HEK293 (cell line): Measurements from ENCODE around the gene SLC25A39.
A peak's percentile ranks its signal among the peaks of the same experiment; 100 is the strongest.

ENCODE experiments used
- CTCF ChIA-PET: fragments of 350-600 bp; formaldehyde crosslinking; extraction: SDS; loops from one replicate; lab custom pipeline; 2021; ENCODE audit warnings: antibody characterized with exemption; lab: Yijun Ruan, JAX
- POLR2A ChIA-PET: fragments of 300-600 bp; formaldehyde crosslinking; extraction: SDS; loops from one replicate; lab custom pipeline; 2020; ENCODE audit warnings: antibody characterized with exemption, inconsistent platforms; lab: Yijun Ruan, JAX
- H3K27ac ChIP-seq: fragments of 200-500 bp; sonication (Bioruptor generic); 2 replicates; pipeline ENCODE4 v1.5.1; 2014; ENCODE audit warnings: low read depth, low read length, control low read depth, inconsistent platforms; ENCODE audit errors: extremely low read depth
- H3K36me3 ChIP-seq, 2 experiments: fragments of 200-500 bp in 1 of 2; sonication (Bioruptor generic) in 1 of 2; 1 replicate in 1 of 2; 2 replicates in 1 of 2; pipeline ENCODE4 v1.5.1; 2014 to 2017; ENCODE audit warnings: inconsistent platforms in 2 of 2, low read length in 2 of 2; ENCODE audit not compliant: control insufficient read depth in 2 of 2, insufficient read depth in 1 of 2
- H3K4me1 ChIP-seq: fragments of 200-500 bp; sonication (Bioruptor generic); 2 replicates; pipeline ENCODE4 v1.5.1; 2014; ENCODE audit warnings: mild to moderate bottlenecking, low read length, inconsistent platforms; ENCODE audit not compliant: control insufficient read depth, insufficient read depth
- H3K4me3 ChIP-seq: 2 replicates; pipeline ENCODE4 v1.5.1; 2011; ENCODE audit warnings: low read depth, mild to moderate bottlenecking, control low read depth, low read length, moderate library complexity
- H3K9me3 ChIP-seq: fragments of 200-500 bp; sonication (Bioruptor generic); 2 replicates; pipeline ENCODE4 v1.5.1; 2014; ENCODE audit warnings: low read depth, low read length, inconsistent platforms; ENCODE audit not compliant: control insufficient read depth, insufficient read depth
- HOXA7 ChIP-seq: sonication (generic); formaldehyde crosslinking; IDR thresholded peaks from 2 replicates; pipeline ENCODE4 v1.8.1; 2022; ENCODE audit warnings: missing genetic modification reagents, borderline replicate concordance
- REPIN1 ChIP-seq: fragments of 450-650 bp; formaldehyde crosslinking; IDR thresholded peaks from 2 replicates; pipeline ENCODE4 v1.5.1; 2017; ENCODE audit warnings: missing biosample characterization, missing genetic modification characterization, low read depth
- SALL2 ChIP-seq: fragments of 450-650 bp; formaldehyde crosslinking; IDR thresholded peaks from 2 replicates; pipeline ENCODE4 v1.5.0; 2017; ENCODE audit warnings: missing biosample characterization, mild to moderate bottlenecking, missing genetic modification characterization, borderline replicate concordance
- TCF7L2 ChIP-seq: IDR thresholded peaks from 2 replicates; pipeline ENCODE4 v1.6.1; 2011; ENCODE audit warnings: low read depth, mild to moderate bottlenecking, inconsistent platforms, low read length, moderate library complexity, borderline replicate concordance
- TRIM28 ChIP-seq: IDR thresholded peaks from 2 replicates; pipeline ENCODE4 v1.6.1; 2011; ENCODE audit warnings: low read length, control low read depth, borderline replicate concordance
- WT1 ChIP-seq: fragments of 450-650 bp; formaldehyde crosslinking; IDR thresholded peaks from 2 replicates; pipeline ENCODE4 v1.5.1; 2016; ENCODE audit warnings: missing biosample characterization, missing genetic modification characterization
- ZBTB1 ChIP-seq: fragments of 450-650 bp; formaldehyde crosslinking; IDR thresholded peaks from 2 replicates; pipeline ENCODE4 v1.5.1; 2016; ENCODE audit warnings: missing biosample characterization, missing genetic modification characterization
- ZBTB11 ChIP-seq: fragments of 450-650 bp; formaldehyde crosslinking; conservative IDR thresholded peaks from 2 replicates; pipeline ENCODE4 v1.5.1; 2016; ENCODE audit warnings: low read depth, missing biosample characterization, missing genetic modification characterization
- ZNF140 ChIP-seq: fragments of 450-650 bp; formaldehyde crosslinking; IDR thresholded peaks from 2 replicates; pipeline ENCODE4 v1.5.1; 2016; ENCODE audit warnings: missing biosample characterization, missing genetic modification characterization
- ZNF155 ChIP-seq: fragments of 450-650 bp; formaldehyde crosslinking; IDR thresholded peaks from 2 replicates; pipeline ENCODE4 v1.5.1; 2016; ENCODE audit warnings: missing biosample characterization, missing genetic modification characterization
- ZNF175 ChIP-seq: fragments of 450-650 bp; formaldehyde crosslinking; IDR thresholded peaks from 2 replicates; pipeline ENCODE4 v1.5.1; 2016; ENCODE audit warnings: missing biosample characterization, missing genetic modification characterization
- ZNF19 ChIP-seq: fragments of 450-650 bp; formaldehyde crosslinking; IDR thresholded peaks from 2 replicates; pipeline ENCODE4; 2016; ENCODE audit warnings: missing biosample characterization, missing genetic modification characterization, low read depth
- ZNF23 ChIP-seq: fragments of 450-650 bp; formaldehyde crosslinking; IDR thresholded peaks from 2 replicates; pipeline ENCODE4 v1.5.1; 2016; ENCODE audit warnings: missing biosample characterization, missing genetic modification characterization, borderline replicate concordance
- ZNF292 ChIP-seq: fragments of 450-650 bp; formaldehyde crosslinking; IDR thresholded peaks from 2 replicates; pipeline ENCODE4 v1.5.1; 2016; ENCODE audit warnings: low read depth, missing biosample characterization, missing genetic modification characterization, borderline replicate concordance
- ZNF426 ChIP-seq: fragments of 450-650 bp; formaldehyde crosslinking; IDR thresholded peaks from 2 replicates; pipeline ENCODE4 v1.5.1; 2017; ENCODE audit warnings: missing biosample characterization, missing genetic modification characterization, mild to moderate bottlenecking, inconsistent platforms, moderate library complexity
- ZNF433 ChIP-seq: fragments of 450-650 bp; formaldehyde crosslinking; IDR thresholded peaks from 2 replicates; pipeline ENCODE4 v1.5.1; 2016; ENCODE audit warnings: missing biosample characterization, missing genetic modification characterization, low read depth
- ZNF488 ChIP-seq: fragments of 450-650 bp; formaldehyde crosslinking; IDR thresholded peaks from 2 replicates; pipeline ENCODE4 v1.5.1; 2016; ENCODE audit warnings: missing biosample characterization, missing genetic modification characterization
- ZNF555 ChIP-seq: fragments of 450-650 bp; formaldehyde crosslinking; conservative IDR thresholded peaks from 2 replicates; pipeline ENCODE4 v1.5.1; 2017; ENCODE audit warnings: missing biosample characterization, mild to moderate bottlenecking, missing genetic modification characterization, inconsistent platforms
- ZNF571 ChIP-seq: fragments of 450-650 bp; formaldehyde crosslinking; IDR thresholded peaks from 2 replicates; pipeline ENCODE4 v1.5.0; 2017; ENCODE audit warnings: missing biosample characterization, missing genetic modification characterization
- ZNF580 ChIP-seq: fragments of 450-650 bp; formaldehyde crosslinking; IDR thresholded peaks from 2 replicates; pipeline ENCODE4 v1.5.1; 2016; ENCODE audit warnings: missing biosample characterization, missing genetic modification characterization
- ZNF585B ChIP-seq: fragments of 450-650 bp; formaldehyde crosslinking; IDR thresholded peaks from 2 replicates; pipeline ENCODE4 v1.5.1; 2016; ENCODE audit warnings: missing biosample characterization, missing genetic modification characterization
- ZNF621 ChIP-seq: fragments of 450-650 bp; formaldehyde crosslinking; IDR thresholded peaks from 2 replicates; pipeline ENCODE4 v1.5.1; 2017; ENCODE audit warnings: missing biosample characterization, missing genetic modification characterization
- ZNF654 ChIP-seq: fragments of 450-650 bp; formaldehyde crosslinking; IDR thresholded peaks from 2 replicates; pipeline ENCODE4 v1.5.1; 2016; ENCODE audit warnings: low read depth, missing biosample characterization, missing genetic modification characterization
- ZNF660 ChIP-seq: fragments of 450-650 bp; IDR thresholded peaks from 2 replicates; pipeline ENCODE4 v1.5.1; 2018; ENCODE audit warnings: missing biosample characterization, mild to moderate bottlenecking, missing genetic modification characterization
- ZNF704 ChIP-seq: fragments of 450-650 bp; formaldehyde crosslinking; IDR thresholded peaks from 2 replicates; pipeline ENCODE4 v1.5.1; 2016; ENCODE audit warnings: missing biosample characterization, missing genetic modification characterization
- ZNF76 ChIP-seq: fragments of 450-650 bp; formaldehyde crosslinking; IDR thresholded peaks from 2 replicates; pipeline ENCODE4; 2016; ENCODE audit warnings: low read depth, missing biosample characterization, missing genetic modification characterization, borderline replicate concordance
- ZNF791 ChIP-seq: fragments of 450-650 bp; formaldehyde crosslinking; IDR thresholded peaks from 2 replicates; pipeline ENCODE4 v1.5.1; 2016; ENCODE audit warnings: missing biosample characterization, missing genetic modification characterization
- ZNF843 ChIP-seq: fragments of 450-650 bp; formaldehyde crosslinking; IDR thresholded peaks from 2 replicates; pipeline ENCODE4 v1.5.1; 2016; ENCODE audit warnings: missing biosample characterization, missing genetic modification characterization
- ZSCAN23 ChIP-seq: fragments of 450-650 bp; formaldehyde crosslinking; IDR thresholded peaks from 2 replicates; pipeline ENCODE4 v1.5.1; 2016; ENCODE audit warnings: missing biosample characterization, missing genetic modification characterization

SLC25A39 gene

GRCh38 chr17:44335564-44335963, 10.9 kb upstream of the SLC25A39 start:
- Histone ChIP-seq H3K9me3 (no peaks in the 10 kb centered on the region), H3K36me3 (no peaks in the 10 kb centered on the region), H3K4me3 (no peak overlapping the region), H3K27ac (no peak overlapping the region), H3K4me1 (peaks cover 4% of the 10 kb centered on the region)
- CTCF ChIA-PET = interaction anchor here (0.6 to 1.9 kb wide), 4 partner anchors 12 to 34 kb away, joined by 3 to 9 read pairs (median 4); partner anchors contain the start of gene FAM171A2
- TF ChIP-seq ZNF660 (tag by site-specific recombination) = no peak
- TF ChIP-seq ZNF488 = no peak
- TF ChIP-seq ZNF155 (tag by site-specific recombination) = no peak
- TF ChIP-seq ZNF23 (tag by site-specific recombination) = no peak
- TF ChIP-seq ZNF76 (tag by site-specific recombination) = no peak
- TF ChIP-seq ZNF791 = no peak
- no peak for TF ChIP-seq REPIN1 (tag by site-specific recombination)
- no peak for TF ChIP-seq ZNF175 (tag by site-specific recombination)
- TF ChIP-seq ZNF843 = no peak
- no peak for TF ChIP-seq ZNF580 (tag by site-specific recombination)
- TF ChIP-seq WT1 = no peak
- no peak for TF ChIP-seq TCF7L2
- TF ChIP-seq ZSCAN23 (tag by site-specific recombination) = no peak
- no peak for TF ChIP-seq ZNF621
- TF ChIP-seq ZNF140 (tag by site-specific recombination) = no peak
- TF ChIP-seq HOXA7 = no peak
- no peak for TF ChIP-seq ZNF571 (tag by site-specific recombination)
- TF ChIP-seq ZNF654 (tag by site-specific recombination) = no peak
- no peak for TF ChIP-seq ZNF426 (tag by site-specific recombination)
- no peak for TF ChIP-seq ZNF433 (tag by site-specific recombination)
- POLR2A ChIA-PET = interaction anchor here (0.7 to 2.8 kb wide), 2 partner anchors 10 to 167 kb away, joined by 3 to 11 read pairs; partner anchors contain the start of gene GRN

- CTCF ChIA-PET = interaction anchor here (0.6 to 0.7 kb wide), 2 partner anchors 74 to 129 kb away, joined by 3 to 4 read pairs; no protein-coding TSS in a partner anchor
- Histone ChIP-seq H3K4me1 (peaks cover 4% of the 10 kb centered on the region), H3K4me3 (no peak overlapping the region), H3K27ac (no peak overlapping the region), H3K9me3 (no peaks in the 10 kb centered on the region)
- 0 out of 2 replicates have a peak, but pooled peaks have one; percentile 30 for TF ChIP-seq ZNF585B (tag by site-specific recombination)
- TF ChIP-seq TRIM28 = no peak
- TF ChIP-seq, all 188 proteins: peak for 1
- H3K36me3 ChIP-seq = no peaks in the 10 kb centered on the region
- POLR2A ChIA-PET = interaction anchor here (2.8 kb wide), 1 partner anchor 11 kb away, joined by 11 read pairs; the partner anchor contains the start of gene GRN
These were observed 10.1 kb upstream of the SLC25A39 start for GRCh38 chr17:44334727-44335126.

GRCh38 chr17:44334315-44334714, 9.7 kb upstream of the SLC25A39 start:
- H3K4me1 ChIP-seq = peaks cover 4% of the 10 kb centered on the region
- no peaks in the 10 kb centered on the region for H3K36me3 ChIP-seq
- POLR2A ChIA-PET = interaction anchor here (2.8 kb wide), 1 partner anchor 11 kb away, joined by 11 read pairs; the partner anchor contains the start of gene GRN
- H3K4me3 ChIP-seq = no peak overlapping the region
- CTCF ChIA-PET = interaction anchor here (0.6 to 3.7 kb wide), 4 partner anchors 8 to 129 kb away, joined by 3 to 33 read pairs (median 4); no protein-coding TSS in a partner anchor
- no peak overlapping the region for H3K27ac ChIP-seq
- no peaks in the 10 kb centered on the region for H3K9me3 ChIP-seq
- TF ChIP-seq ZBTB11 (tag by site-specific recombination) = no peak
- TF ChIP-seq ZNF843 = no peak
- TF ChIP-seq ZNF704 (tag by site-specific recombination) = no peak
- no peak for TF ChIP-seq ZNF292 (tag by site-specific recombination)
- no peak for TF ChIP-seq ZNF19 (tag by site-specific recombination)
- TF ChIP-seq ZBTB1 = no peak
- no peak for TF ChIP-seq SALL2 (tag by site-specific recombination)
- no peak for TF ChIP-seq ZNF555 (tag by site-specific recombination)
